ENCODE data around the gene PPM1H. TPM values are rescaled to one million over a fixed set of nuclear protein-coding genes. Genes with fewer than 3 reads are reported as not detected.
A peak's percentile ranks its signal among the peaks of the same experiment; 100 is the strongest.
"Not testable (repeated sequence)": the region's sequence is repeated elsewhere in the genome, so short reads cannot be mapped to it uniquely, and the experiment has no call there.

Gene PPM1H
- total RNA-seq, 1 donor: 0.86 TPM

DNA sequence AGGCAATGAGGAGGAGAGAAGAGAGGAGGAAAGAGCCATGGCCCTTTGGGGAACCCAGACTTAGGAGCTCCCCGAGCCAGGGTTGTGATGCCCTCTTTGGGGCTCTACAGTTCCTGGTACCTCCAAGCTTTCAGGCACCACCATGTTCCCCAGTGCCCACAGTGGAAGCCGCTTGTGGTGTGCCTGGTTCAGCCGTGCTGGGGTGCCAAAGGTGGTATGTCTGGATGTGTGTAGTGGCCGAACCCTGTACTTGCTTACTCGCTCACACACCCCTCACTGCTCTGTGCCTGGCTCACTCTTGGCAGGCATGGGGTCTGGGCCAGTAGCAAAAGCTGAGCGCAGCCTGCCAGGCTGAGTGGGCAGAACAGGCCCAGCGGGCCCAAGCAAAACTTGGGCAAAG, 257.6 kb downstream of the PPM1H start:
- no peak overlapping the region for H3K4me3 ChIP-seq (ENCODE audit: low read depth, low read length)
- no peak for DNase-seq (ENCODE audit: low read depth)
- TF ChIP-seq, protein P1, sequence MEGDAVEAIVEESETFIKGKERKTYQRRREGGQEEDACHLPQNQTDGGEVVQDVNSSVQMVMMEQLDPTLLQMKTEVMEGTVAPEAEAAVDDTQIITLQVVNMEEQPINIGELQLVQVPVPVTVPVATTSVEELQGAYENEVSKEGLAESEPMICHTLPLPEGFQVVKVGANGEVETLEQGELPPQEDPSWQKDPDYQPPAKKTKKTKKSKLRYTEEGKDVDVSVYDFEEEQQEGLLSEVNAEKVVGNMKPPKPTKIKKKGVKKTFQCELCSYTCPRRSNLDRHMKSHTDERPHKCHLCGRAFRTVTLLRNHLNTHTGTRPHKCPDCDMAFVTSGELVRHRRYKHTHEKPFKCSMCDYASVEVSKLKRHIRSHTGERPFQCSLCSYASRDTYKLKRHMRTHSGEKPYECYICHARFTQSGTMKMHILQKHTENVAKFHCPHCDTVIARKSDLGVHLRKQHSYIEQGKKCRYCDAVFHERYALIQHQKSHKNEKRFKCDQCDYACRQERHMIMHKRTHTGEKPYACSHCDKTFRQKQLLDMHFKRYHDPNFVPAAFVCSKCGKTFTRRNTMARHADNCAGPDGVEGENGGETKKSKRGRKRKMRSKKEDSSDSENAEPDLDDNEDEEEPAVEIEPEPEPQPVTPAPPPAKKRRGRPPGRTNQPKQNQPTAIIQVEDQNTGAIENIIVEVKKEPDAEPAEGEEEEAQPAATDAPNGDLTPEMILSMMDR (IDR thresholded peaks at IDR 0.05; ENCODE audit: insufficient read depth, low read depth, low read length): no peak

DNA sequence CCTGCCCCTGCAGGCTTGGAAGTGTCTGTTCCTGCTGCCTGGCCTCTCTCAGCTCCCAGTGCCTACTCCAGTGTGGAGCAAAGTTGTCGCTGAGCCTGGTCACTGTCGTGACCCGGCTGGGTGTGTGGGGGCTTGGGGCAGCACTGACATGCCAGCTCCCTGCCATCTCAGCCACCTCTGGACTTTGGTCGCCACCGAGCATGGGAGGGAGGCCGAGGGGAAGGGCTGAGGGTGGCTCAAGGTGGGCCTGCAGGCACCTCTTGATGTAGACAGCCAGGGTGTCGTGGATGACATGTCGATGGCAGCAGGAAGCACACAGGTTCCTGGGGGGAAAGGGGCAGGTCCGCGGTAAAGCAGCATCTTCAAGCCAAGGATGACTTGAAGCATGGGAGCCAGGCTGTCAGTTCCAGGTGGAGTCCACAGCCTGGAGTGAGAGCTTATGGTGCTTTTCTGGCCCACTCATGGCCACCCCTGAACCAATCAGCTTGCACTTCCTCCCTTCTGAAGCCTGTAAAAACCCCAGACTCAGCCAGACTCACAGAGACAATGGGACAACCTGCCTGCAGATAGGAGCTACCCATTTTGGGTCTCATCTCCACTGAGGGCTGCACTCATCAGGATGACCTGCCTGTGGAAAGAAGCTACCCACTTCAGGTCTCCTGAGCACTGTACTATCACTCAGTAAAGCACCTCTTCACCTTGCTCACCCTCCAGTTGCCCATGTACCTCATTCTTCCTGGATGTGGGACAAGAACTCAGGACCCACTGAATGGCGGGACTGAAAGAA, 258.2 kb downstream of the PPM1H start:
- DNase-seq (ENCODE audit: low read depth): no peak
- no peak overlapping the region for H3K4me3 ChIP-seq (ENCODE audit: low read depth, low read length)
- TF ChIP-seq, protein P1 (IDR thresholded peaks at IDR 0.05; ENCODE audit: insufficient read depth, low read depth, low read length): no peak

DNA sequence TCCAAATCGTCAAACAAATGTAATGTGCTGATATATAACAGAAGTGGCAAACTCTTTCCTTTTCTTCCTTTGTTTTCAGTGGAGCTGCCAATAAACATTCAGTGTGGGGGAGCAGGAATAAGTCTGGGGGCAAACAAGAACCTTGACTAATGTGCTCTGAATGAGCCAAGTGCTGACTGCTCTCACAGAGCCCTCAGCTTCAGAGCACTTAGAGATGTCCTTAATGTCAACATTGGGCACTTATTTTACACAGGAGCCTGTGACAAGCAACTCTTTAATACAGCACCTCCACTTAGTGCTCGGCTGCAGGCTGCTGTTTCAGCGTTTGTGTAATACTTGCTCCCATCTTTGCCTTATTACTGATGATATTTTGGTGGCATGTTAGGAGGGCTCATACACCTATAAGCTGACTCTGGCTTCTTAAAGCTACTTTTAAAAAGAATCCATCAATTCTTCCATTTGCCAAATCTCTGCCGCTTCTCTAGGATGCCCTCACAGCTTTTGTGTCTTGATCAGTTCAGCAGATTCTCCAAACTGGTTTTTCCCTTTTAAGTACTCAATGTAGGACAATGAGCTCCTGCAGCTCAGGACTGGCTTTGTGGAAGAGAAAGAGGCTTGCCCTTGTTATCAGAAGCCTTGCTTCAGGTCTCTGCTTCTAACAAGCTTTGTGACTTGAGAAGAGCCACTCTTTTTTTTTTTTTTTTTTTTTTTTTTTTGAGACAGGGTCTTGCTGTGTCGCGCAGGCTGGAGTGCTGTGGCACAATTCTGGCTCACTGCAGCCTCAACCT, 261.7 kb downstream of the PPM1H start:
- H3K4me3 ChIP-seq (ENCODE audit: low read depth, low read length): no peak overlapping the region
- no peak for DNase-seq (ENCODE audit: low read depth)
- TF ChIP-seq, protein P1 (IDR thresholded peaks at IDR 0.05; ENCODE audit: insufficient read depth, low read depth, low read length): no peak

DNA sequence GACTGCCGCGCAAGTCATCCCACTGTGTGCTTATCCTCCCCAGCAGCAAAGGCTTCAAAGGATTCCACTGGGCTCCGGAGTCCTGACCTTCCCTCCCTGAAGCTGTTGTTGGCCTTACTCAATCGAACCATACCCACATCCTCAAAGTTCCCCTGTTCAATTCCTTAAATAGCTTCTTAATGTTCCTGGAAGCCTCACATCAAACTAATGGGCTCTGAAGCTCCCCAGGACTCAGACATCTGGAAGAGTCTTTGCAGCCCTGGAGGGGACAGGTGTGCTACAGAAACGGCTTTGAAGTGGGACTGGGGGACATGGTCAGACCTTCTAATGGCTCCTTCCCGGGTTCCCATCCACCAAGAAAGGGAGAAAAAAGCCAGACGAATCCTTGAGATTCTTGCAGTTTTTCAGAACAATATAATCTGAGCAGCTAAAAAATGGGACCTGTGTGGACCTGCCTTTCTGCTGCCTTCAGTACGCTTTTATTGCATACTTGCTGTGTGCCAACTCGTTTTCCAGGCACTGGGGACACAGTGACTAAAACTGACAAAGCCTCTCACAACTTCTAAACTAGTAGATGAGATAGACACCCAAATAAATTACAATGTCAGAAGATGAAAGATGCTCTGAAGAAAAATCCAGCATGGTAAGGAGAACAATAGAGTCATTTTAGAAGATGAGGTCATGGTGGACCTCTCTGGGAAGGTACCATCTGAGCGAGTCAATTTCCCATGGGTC, 263.8 kb downstream of the PPM1H start:
- H3K4me3 ChIP-seq (ENCODE audit: low read depth, low read length): no peak overlapping the region
- TF ChIP-seq, protein P1 (IDR thresholded peaks at IDR 0.05; ENCODE audit: insufficient read depth, low read depth, low read length): no peak
- DNase-seq (ENCODE audit: low read depth): no peak

DNA sequence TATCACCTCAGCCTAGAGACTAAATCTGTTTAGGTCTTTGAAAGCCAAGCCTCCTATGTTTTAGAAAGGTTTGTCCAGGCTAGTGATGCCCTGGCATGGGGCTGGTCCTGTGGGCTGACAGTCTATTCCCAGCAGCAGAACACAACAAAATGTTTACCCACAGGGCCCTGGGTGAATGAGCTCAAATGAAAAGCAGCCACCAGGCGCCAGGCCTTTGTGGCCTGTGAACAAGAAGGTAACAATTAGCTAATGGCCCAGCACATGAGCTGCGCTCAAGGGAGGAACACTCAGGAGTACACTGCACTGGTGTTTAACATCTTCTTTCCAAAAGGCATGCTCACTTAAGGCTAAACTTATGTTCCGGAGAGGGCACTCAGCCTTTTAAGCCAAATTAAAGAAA, 266.2 kb downstream of the PPM1H start:
- TF ChIP-seq, protein P1 (IDR thresholded peaks at IDR 0.05; ENCODE audit: insufficient read depth, low read depth, low read length): no peak
- no peak overlapping the region for H3K4me3 ChIP-seq (ENCODE audit: low read depth, low read length)
- DNase-seq (ENCODE audit: low read depth): no peak

DNA sequence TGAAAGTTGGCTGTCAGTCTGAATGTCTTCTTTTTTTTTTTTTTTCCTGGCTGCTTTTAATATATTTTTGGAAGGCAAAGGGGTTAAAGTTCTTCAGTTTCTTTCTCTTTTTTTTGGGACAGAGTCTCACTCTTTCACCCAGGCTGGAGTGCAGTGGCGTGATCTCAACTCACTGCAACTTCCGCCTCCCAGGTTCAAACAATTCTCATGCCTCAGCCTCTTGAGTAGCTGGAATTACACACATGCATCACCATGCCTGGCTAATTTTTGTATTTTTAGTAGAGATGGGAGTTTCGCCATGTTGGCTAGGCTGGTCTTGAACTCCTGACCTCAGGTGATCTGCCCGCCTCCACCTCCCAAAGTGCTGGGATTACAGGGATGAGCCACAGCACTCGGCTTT, 270.0 kb downstream of the PPM1H start:
- DNase-seq (ENCODE audit: low read depth); H3K4me3 ChIP-seq (ENCODE audit: low read depth, low read length): not testable (repeated sequence)

DNA sequence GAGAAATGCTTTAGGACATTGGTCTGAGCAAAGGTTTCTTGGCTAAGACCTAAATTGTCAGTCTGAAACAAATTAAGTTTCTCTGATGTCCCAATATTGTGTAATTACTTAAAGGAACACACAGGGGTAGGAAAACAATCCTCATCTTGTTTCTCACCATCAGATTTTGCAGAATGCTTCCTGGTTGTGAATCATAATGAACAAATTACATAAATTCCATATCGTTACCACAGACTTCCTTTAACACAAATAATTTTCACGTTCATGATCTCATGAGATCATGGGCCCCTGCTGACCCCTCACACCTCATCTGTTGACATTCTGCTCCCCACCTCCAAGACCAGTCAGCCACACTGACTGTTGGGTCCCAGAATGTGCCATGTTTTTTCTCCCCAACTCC, 274.2 kb downstream of the PPM1H start:
- TF ChIP-seq, protein P1 (IDR thresholded peaks at IDR 0.05; ENCODE audit: insufficient read depth, low read depth, low read length): no peak
- peak; percentile 78 for DNase-seq (ENCODE audit: low read depth)

More for the DNA sequence above, 274.2 kb downstream of the PPM1H start:
- H3K4me3 ChIP-seq (ENCODE audit: low read depth, low read length): no peak overlapping the region
